Esophagus (tissue), 2 donors: ENCODE results near the gene PRM3. TPM values are rescaled to one million over a fixed set of nuclear protein-coding genes. Genes with fewer than 3 reads are reported as not detected.

Source experiments
- H3K27ac ChIP-seq, 2 donors: one replicate each; pipeline ENCODE4 v1.5.1; 2013; ENCODE audit warnings: low read depth in 2 of 2, mild to moderate bottlenecking in 2 of 2, inconsistent platforms in 1 of 2, low read length in 1 of 2, moderate library complexity in 1 of 2
- H3K27me3 ChIP-seq, 2 donors: one replicate each; pipeline ENCODE4 v1.6.1; 2013; ENCODE audit warnings: low read length in 2 of 2, control low read depth in 1 of 2, mild to moderate bottlenecking in 1 of 2; ENCODE audit not compliant: insufficient read depth in 2 of 2, control insufficient read depth in 1 of 2
- H3K36me3 ChIP-seq, 2 donors: one replicate each; pipeline ENCODE4 v1.6.1; 2013; ENCODE audit warnings: low read length in 1 of 2; ENCODE audit not compliant: control insufficient read depth in 2 of 2, insufficient read depth in 2 of 2
- H3K4me1 ChIP-seq, 2 donors: one replicate each; pipeline ENCODE4 v1.6.1; 2013; ENCODE audit warnings: low read length in 1 of 2; ENCODE audit not compliant: control insufficient read depth in 2 of 2, insufficient read depth in 2 of 2
- H3K4me3 ChIP-seq, 2 donors: one replicate each; pipeline ENCODE4 v1.5.1; 2013; ENCODE audit warnings: low read length in 2 of 2, mild to moderate bottlenecking in 2 of 2, low read depth in 1 of 2, moderate library complexity in 1 of 2
- H3K9me3 ChIP-seq, 2 donors: one replicate each; pipeline ENCODE4 v1.6.1; 2013; ENCODE audit warnings: mild to moderate bottlenecking in 2 of 2, low read depth in 1 of 2, low read length in 1 of 2, moderate library complexity in 1 of 2; ENCODE audit not compliant: control insufficient read depth in 2 of 2, insufficient read depth in 1 of 2
- WGBS, 2 donors: extraction: QIAGEN DNeasy Blood & Tissue Kit; methylation state at CpG; one replicate each; pipeline ENCODE4 v1.1.7; 2013; 5-methylcytosine and 5-hydroxymethylcytosine counted together
- polyA plus RNA-seq, 2 donors: library from polyadenylated mRNA; stranded (reverse); fragments of 200-250 nt; gene quantifications; one replicate each; pipeline ENCODE4 v1.2.3, GENCODE V29; 2013
- donor health status: healthy with polysubstance abuse.
- donor health status: Bipolar disorder and iron deficiency.

Gene PRM3
- polyA plus RNA-seq, 2 donors: not detected

DNA sequence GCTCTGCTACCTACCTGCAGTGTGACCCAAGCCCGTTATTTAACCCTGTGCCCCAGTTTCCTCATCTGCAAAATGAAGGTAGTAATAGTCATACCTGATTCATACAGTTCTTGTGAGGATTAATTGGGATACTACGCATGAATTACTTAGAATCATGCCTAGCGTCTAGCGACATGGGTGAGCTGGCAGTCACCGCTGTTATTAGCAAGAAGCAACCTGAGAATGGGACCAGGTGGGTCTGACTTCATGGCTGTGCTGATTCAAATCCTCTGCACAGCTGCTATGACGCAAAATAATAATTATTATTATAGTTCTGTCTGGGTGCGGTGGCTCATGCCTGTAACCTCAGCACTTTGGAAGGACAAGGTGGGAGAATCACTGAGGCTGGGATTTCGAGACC is 25.3 kb downstream of the PRM3 start:
- Histone ChIP-seq H3K9me3 (no peaks in the 10 kb centered on the region), H3K4me1 (no peaks in the 10 kb centered on the region), H3K27ac (no peak overlapping the region), H3K27me3 (no peaks in the 10 kb centered on the region), H3K4me3 (no peak overlapping the region), H3K36me3 (no peaks in the 10 kb centered on the region)
- 56 to 72% methylated on average over 8 of the region's 8 CpGs for WGBS, 2 donors

DNA sequence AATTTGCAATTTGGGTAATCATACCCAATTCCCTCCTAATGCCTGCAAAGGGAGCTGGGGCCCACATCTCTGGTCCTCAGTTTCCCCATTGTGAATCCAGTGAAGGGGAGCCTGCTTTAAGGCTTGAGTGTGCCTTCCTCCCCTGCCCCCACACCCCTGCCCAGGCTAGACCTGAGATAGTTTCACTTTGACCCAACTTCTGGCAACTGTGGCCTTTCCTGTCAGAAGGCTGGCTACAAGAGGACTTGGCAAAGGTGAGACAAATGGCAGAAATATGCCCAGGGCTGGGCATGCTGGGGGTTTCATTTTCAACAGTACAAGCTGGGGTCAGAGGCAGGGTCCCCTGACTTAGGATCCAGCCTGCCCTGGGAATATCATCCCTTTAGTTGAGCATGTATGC is 27.4 kb downstream of the PRM3 start:
- no peak overlapping the region for H3K4me3 ChIP-seq
- no peak overlapping the region for H3K27ac ChIP-seq
- no peaks in the 10 kb centered on the region for H3K4me1 ChIP-seq
- H3K9me3 ChIP-seq: no peaks in the 10 kb centered on the region
- H3K27me3 ChIP-seq: no peaks in the 10 kb centered on the region
- no peaks in the 10 kb centered on the region for H3K36me3 ChIP-seq

DNA sequence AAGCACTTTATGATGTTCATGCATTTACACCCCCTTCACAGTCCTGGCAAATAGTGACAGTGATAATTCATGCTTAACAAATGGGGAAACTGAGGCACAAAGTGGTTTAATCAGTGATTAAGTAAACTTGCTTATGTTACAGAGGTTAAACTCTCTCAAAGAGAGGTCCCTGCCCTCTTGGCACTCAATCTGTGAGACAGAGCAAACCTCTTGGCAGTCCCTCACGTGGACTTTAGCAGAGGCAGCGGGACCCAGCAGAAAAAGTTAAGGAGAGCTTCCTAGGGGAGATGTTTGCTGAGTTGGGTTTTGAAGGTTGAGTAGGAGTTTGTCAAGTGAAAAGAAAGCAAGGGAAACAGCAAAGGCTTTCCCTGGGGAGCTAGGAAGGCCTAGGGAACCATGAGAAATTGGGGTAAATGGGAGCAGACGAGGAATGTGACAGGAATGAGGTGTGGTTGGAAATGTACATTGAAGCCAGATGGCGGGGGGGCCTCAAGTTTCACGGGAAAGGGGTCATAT is 28.1 kb downstream of the PRM3 start:
- H3K4me1 ChIP-seq: no peaks in the 10 kb centered on the region
- H3K27me3 ChIP-seq: no peaks in the 10 kb centered on the region
- no peaks in the 10 kb centered on the region for H3K36me3 ChIP-seq

DNA sequence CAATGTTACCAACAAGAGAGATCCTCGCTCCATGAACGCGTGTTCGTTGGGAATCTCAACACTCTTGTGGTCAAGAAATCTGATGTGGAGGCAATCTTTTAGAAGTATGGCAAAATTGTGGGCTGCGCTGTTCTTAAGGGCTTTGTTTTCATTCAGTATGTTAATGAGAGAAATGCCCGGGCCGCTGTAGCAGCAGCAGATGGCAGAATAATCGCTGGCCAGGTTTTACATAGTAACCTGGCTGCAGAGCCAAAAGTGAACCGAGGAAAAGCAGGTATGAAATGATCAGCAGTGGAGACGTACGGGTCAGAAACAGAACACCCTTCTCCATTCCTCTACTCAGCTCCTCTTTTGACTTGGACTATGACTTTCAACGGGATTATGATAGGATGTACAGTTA is 30.8 kb downstream of the PRM3 start:
- H3K9me3 ChIP-seq: no peaks in the 10 kb centered on the region
- no peak overlapping the region for H3K4me3 ChIP-seq
- H3K4me1 ChIP-seq: no peaks in the 10 kb centered on the region
- no peaks in the 10 kb centered on the region for H3K27me3 ChIP-seq
- no peaks in the 10 kb centered on the region for H3K36me3 ChIP-seq
- WGBS, 2 donors: 81 to 89% methylated on average over 12 of the region's 12 CpGs
- no peak overlapping the region for H3K27ac ChIP-seq

More for the DNA sequence above, 28.1 kb downstream of the PRM3 start:
- Histone ChIP-seq H3K9me3 (no peaks in the 10 kb centered on the region), H3K4me3 (no peak overlapping the region), H3K27ac (no peak overlapping the region)
- WGBS, 2 donors: 83 to 86% methylated on average over 5 of the region's 5 CpGs

DNA sequence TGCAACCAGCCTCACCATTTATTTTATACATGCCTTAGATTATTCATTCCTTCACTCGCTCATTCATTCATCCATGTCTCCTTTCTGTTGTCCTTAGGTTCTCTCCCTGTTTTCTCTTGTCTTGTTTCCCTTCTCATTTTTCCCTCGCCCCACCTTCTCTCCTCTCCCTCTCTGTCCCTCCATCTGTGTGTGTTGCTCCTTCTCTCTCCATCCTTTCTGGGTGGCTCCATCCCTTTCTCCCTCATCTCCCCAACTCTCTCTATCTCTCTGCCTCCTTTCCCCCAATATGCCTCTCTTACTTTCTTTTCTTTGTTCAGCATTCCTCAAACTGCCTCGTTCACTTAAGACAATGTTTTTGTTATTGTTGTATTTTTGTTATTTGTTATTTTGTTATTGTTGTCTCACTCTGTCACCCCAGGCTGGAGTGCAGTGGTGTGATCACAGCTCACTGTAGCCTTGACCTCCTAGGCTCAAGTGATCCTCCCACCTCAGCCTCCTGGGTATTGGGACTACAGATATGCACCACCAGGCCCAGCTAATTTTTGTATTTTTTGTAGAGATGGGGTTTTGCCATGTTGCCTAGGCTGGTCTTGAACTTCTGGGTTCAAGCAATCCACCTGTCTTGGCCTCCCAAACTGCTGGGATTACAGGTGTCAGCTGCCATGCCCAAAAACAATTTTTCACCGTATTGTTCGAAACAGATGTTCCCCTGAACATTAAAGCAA is 31.8 kb downstream of the PRM3 start:
- H3K36me3 ChIP-seq: no peaks in the 10 kb centered on the region
- no peaks in the 10 kb centered on the region for H3K9me3 ChIP-seq
- H3K4me3 ChIP-seq: no peak overlapping the region
- WGBS, 2 donors: 88 to 95% methylated on average over 5 of the region's 5 CpGs
- H3K27me3 ChIP-seq: no peaks in the 10 kb centered on the region
- H3K4me1 ChIP-seq: no peaks in the 10 kb centered on the region
- H3K27ac ChIP-seq: no peak overlapping the region

DNA sequence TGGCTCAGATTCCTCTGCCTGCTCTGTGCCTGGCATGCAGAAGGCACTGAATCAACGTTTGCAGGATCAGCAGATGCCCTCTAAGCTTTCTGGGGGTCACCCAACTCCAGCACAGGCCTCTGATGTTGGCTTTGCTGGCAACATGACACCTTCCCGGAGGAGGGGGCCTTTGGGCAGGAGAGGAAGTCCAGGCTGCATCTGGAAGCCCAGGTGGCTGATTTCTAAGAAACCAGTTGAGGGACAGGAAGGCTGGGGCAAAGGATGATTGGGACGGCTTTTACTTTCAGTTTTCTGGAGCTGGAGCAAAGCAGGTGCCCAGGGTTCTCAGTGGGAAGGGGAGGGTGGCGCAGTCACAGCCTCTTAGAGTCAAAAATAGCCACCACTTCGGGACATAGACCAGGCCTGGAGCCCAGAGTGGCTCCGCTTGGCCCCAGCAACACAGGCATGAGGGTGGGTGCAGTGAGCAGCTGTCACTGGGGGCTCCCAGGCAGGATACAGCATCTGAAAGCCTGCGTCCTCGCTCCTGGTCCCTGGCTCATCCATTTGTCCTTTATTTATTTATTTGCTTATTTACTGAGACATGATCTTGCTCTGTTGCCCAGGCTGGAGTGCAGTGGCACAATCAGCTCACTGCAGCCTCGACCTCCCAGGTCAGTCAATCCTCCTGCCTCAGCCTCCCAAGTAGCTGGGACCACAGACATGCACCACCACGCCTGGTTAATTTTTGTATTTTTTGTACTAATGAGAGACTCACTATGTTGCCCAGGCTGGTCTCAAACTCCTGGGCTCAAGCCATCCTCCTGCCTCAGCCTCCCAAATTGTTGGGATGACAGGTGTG is 32.6 kb downstream of the PRM3 start:
- 72 to 74% methylated on average over 10 of the region's 10 CpGs for WGBS, 2 donors
- H3K4me3 ChIP-seq: no peak overlapping the region
- H3K27ac ChIP-seq: no peak overlapping the region
- no peaks in the 10 kb centered on the region for H3K36me3 ChIP-seq
- no peaks in the 10 kb centered on the region for H3K4me1 ChIP-seq
- H3K27me3 ChIP-seq: no peaks in the 10 kb centered on the region
- H3K9me3 ChIP-seq: no peaks in the 10 kb centered on the region

DNA sequence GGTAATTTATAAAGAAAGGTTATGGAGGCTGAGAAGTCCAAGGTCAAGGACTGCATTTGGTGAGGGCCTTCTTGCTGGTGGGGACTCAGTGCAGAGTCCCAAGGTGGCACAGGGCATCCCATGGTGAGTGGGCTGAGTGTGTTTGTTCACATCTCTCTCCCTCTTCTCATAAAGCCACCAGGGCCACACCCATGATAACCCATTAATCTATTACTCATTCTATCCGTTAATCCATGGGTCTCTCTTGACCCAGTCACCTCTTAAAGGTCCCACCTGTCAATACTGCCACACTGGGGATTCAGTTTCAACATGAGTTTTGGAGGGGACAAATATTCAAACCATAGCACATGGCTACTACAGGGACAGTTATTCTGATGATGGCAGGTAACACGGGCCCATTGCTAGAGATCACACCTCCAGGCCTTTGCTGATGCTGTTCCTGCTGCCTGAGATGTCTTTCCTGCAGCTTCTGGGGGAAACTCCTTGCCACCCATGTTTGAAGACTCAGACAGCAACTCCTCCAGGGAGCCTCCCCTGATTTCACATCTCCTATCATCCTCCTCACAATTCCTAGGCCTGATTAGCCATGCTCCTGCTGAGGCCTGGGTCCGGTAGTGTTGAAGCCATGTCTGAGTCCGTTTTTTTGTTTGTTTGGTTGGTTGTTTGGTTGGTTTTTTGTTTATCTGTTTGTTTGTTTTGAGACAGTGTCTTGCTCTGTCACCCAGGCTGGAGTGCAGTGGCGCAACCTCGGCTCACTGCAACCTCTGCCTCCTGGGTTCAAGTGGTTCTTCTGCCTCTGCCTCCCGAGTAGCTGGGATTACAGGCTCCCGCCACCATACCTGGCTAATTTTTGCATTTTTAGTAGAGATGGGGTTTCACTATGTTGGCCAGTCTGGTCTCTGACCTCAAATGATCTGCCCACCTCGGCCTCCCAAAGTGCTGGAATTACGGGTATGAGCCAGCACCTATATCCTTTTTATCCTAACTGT is 33.5 kb downstream of the PRM3 start:
- WGBS, 2 donors: 81 to 85% methylated on average over 10 of the region's 10 CpGs
- Histone ChIP-seq H3K27me3 (no peaks in the 10 kb centered on the region), H3K9me3 (no peaks in the 10 kb centered on the region), H3K27ac (no peak overlapping the region), H3K36me3 (no peaks in the 10 kb centered on the region), H3K4me3 (no peak overlapping the region), H3K4me1 (no peaks in the 10 kb centered on the region)

DNA sequence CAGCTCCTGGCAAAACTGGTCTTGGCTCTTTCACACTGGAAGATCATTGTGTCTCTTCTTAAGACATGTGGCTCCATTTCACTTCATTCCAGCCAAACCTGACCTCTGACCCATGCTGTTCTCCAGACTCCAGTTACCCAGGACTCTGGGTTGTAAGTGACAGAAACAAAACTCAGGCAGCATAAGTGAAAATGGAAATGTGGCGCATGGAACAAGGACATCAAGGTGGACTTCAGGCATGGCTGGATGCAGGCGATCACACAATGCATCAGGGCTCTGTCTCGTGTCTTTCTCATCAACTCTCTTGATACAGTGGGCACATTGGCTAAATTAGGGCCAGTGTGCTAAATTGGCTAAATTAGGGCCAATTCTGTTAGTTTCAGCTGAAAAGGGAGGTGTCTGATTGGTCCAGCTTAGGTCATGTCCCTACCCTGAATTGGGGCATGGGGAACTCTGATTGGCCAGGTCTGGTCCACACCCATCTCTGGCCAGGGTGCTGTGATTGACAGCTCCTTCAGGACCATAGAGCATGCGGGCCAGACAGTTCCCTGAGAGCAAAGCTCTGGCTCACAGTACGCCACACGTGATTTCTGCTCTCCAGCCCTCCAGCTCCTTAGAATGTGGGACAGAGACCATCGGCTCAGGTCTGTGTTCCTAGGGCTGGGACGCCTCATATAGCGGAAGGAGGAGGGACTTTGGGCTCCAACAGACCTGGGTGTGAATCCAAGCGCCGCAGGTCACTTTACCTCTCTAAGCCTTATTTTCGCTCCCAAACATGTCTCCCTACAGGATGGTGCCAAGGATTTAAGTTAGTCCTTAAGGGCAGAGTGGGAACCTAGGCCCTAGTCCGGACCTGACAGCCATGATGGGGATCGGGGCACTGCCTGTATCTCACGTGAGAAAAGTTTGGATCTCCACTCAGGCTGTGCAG is 34.9 kb downstream of the PRM3 start:
- 95 to 96% methylated on average over 15 of the region's 15 CpGs for WGBS, 2 donors
- H3K27ac ChIP-seq: no peak overlapping the region

More for the DNA sequence above, 34.9 kb downstream of the PRM3 start:
- Histone ChIP-seq H3K27me3 (no peaks in the 10 kb centered on the region), H3K4me3 (no peak overlapping the region), H3K9me3 (no peaks in the 10 kb centered on the region), H3K36me3 (no peaks in the 10 kb centered on the region), H3K4me1 (no peaks in the 10 kb centered on the region)
